HG03095 (cell line): ENCODE results near the gene NCBP3.

Source experiments
- ATAC-seq: cut with Tn5 transposase; IDR thresholded peaks from one replicate; pipeline ENCODE4 v1.9.1; 2021; ENCODE audit warnings: moderate library complexity; ENCODE audit not compliant: unreplicated experiment

The NCBP3 gene

GRCh38 chr17:3813171-3813570 lies 32.9 kb downstream of the NCBP3 start:
- ATAC-seq: no peak

- ATAC-seq: no peak
Measured at GRCh38 chr17:3812771-3813170, 33.3 kb downstream of the NCBP3 start.

- no peak for ATAC-seq
Measured at GRCh38 chr17:3812284-3812683, 33.8 kb downstream of the NCBP3 start.

GRCh38 chr17:3810019-3810418 lies 36.0 kb downstream of the NCBP3 start:
- no peak for ATAC-seq

- ATAC-seq: no peak
Measured at GRCh38 chr17:3809135-3809534, 36.9 kb downstream of the NCBP3 start.

- ATAC-seq: no peak
Measured at GRCh38 chr17:3808701-3809100, 37.3 kb downstream of the NCBP3 start.

- ATAC-seq: no peak
Measured at GRCh38 chr17:3805581-3805980, 40.5 kb downstream of the NCBP3 start.

GRCh38 chr17:3804503-3804931 lies 41.5 kb downstream of the NCBP3 start:
- ATAC-seq: no peak

- ATAC-seq: no peak
Measured at GRCh38 chr17:3803308-3803640, 42.8 kb downstream of the NCBP3 start.

- ATAC-seq: no peak
Measured at GRCh38 chr17:3802461-3803307, 43.4 kb downstream of the NCBP3 start.

GRCh38 chr17:3801792-3802191 lies 44.3 kb downstream of the NCBP3 start:
- no peak for ATAC-seq

GRCh38 chr17:3801347-3801746 lies 44.7 kb downstream of the NCBP3 start:
- no peak for ATAC-seq

- ATAC-seq: no peak
Measured at GRCh38 chr17:3800362-3801271, 45.4 kb downstream of the NCBP3 start, which contains the start of gene ITGAE. Gene ITGAE, minus strand, starts transcription at chr17:3801188. Its CDS starts 44 bp downstream, at chr17:3801144.

- no peak for ATAC-seq
Measured at GRCh38 chr17:3799181-3799945, 46.7 kb downstream of the NCBP3 start.

GRCh38 chr17:3798273-3799180 lies 47.5 kb downstream of the NCBP3 start:
- ATAC-seq: no peak

- no peak for ATAC-seq
Measured at GRCh38 chr17:3796822-3797170, 49.2 kb downstream of the NCBP3 start.

GRCh38 chr17:3796110-3796821 lies 49.8 kb downstream of the NCBP3 start:
- ATAC-seq: peak; percentile 70

- no peak for ATAC-seq
Measured at GRCh38 chr17:3795390-3796102, 50.5 kb downstream of the NCBP3 start.
